Trophoblast cell (in vitro differentiated cells and primary cell): ENCODE data around the gene HOXB1.
A peak's percentile ranks its signal among the peaks of the same experiment; 100 is the strongest.
"Not testable (repeated sequence)": the region's sequence is repeated elsewhere in the genome, so short reads cannot be mapped to it uniquely, and the experiment has no call there.

Source experiments
- DNase-seq, 2 donors: peaks; one replicate each; pipeline ENCODE4 v3.0.0-alpha.2; 2016
- H2AFZ ChIP-seq: 2 replicates; pipeline ENCODE4 v1.6.1; 2013; ENCODE audit warnings: low read length, moderate library complexity, mild to moderate bottlenecking; ENCODE audit not compliant: insufficient read depth, poor library complexity
- H2AK5ac ChIP-seq: 2 replicates; pipeline ENCODE4 v1.6.1; 2013; ENCODE audit warnings: mild to moderate bottlenecking, low read length
- H2BK120ac ChIP-seq: 2 replicates; pipeline ENCODE4 v1.6.1; 2013; ENCODE audit warnings: low read length, mild to moderate bottlenecking, moderate library complexity; ENCODE audit not compliant: insufficient read depth, poor library complexity
- H2BK12ac ChIP-seq: 2 replicates; pipeline ENCODE4 v1.6.1; 2013; ENCODE audit warnings: mild to moderate bottlenecking, low read length, moderate library complexity
- H2BK5ac ChIP-seq: 2 replicates; pipeline ENCODE4 v1.6.1; 2013; ENCODE audit warnings: low read length, low read depth, moderate library complexity, mild to moderate bottlenecking; ENCODE audit not compliant: poor library complexity
- H3K14ac ChIP-seq: 2 replicates; pipeline ENCODE4 v1.6.1; 2013; ENCODE audit warnings: mild to moderate bottlenecking, low read length
- H3K18ac ChIP-seq: 2 replicates; pipeline ENCODE4 v1.6.1; 2013; ENCODE audit warnings: mild to moderate bottlenecking, low read length
- H3K23ac ChIP-seq: 2 replicates; pipeline ENCODE4 v1.6.1; 2013; ENCODE audit warnings: low read length
- H3K27ac ChIP-seq: 2 replicates; pipeline ENCODE4 v1.5.1; 2013; ENCODE audit warnings: low read depth, mild to moderate bottlenecking, inconsistent platforms, low read length, moderate library complexity
- H3K27me3 ChIP-seq: 2 replicates; pipeline ENCODE4 v1.6.1; 2013; ENCODE audit warnings: inconsistent platforms, mild to moderate bottlenecking, low read length, moderate library complexity; ENCODE audit not compliant: insufficient read depth
- H3K36me3 ChIP-seq, 2 experiments: 1 replicate in 1 of 2; 2 replicates in 1 of 2; pipeline ENCODE4 v1.6.1; 2013; ENCODE audit warnings: low read length in 2 of 2, mild to moderate bottlenecking in 2 of 2, moderate library complexity in 1 of 2; ENCODE audit not compliant: insufficient read depth in 2 of 2, control insufficient read depth in 1 of 2
- H3K4ac ChIP-seq: 2 replicates; pipeline ENCODE4 v1.6.1; 2013; ENCODE audit warnings: low read depth, mild to moderate bottlenecking, low read length, moderate library complexity
- H3K4me1 ChIP-seq, 2 experiments: 1 replicate in 1 of 2; 2 replicates in 1 of 2; pipeline ENCODE4 v1.6.1; 2013; ENCODE audit warnings: low read length in 2 of 2, mild to moderate bottlenecking in 2 of 2, moderate library complexity in 1 of 2; ENCODE audit not compliant: insufficient read depth in 2 of 2, control insufficient read depth in 1 of 2
- H3K4me2 ChIP-seq: 2 replicates; pipeline ENCODE4 v1.6.1; 2013; ENCODE audit warnings: inconsistent platforms, mild to moderate bottlenecking, low read length, moderate library complexity
- H3K4me3 ChIP-seq: 2 replicates; pipeline ENCODE4 v1.5.1; 2013; ENCODE audit warnings: mild to moderate bottlenecking, low read depth, low read length, inconsistent platforms
- H3K79me1 ChIP-seq: one replicate; pipeline ENCODE4 v1.6.1; 2013; ENCODE audit warnings: low read length
- H3K79me2 ChIP-seq: 2 replicates; pipeline ENCODE4 v1.6.1; 2013; ENCODE audit warnings: low read length, mild to moderate bottlenecking; ENCODE audit not compliant: control insufficient read depth, insufficient read depth, poor library complexity
- H3K9ac ChIP-seq: 2 replicates; pipeline ENCODE4 v1.6.1; 2013; ENCODE audit warnings: mild to moderate bottlenecking, low read length
- H3K9me3 ChIP-seq: 2 replicates; pipeline ENCODE4 v1.6.1; 2013; ENCODE audit warnings: low read depth, mild to moderate bottlenecking, control low read depth, inconsistent platforms, low read length; ENCODE audit not compliant: insufficient read depth
- H4K12ac ChIP-seq: 2 replicates; pipeline ENCODE4 v1.6.1; 2013; ENCODE audit warnings: low read depth, mild to moderate bottlenecking, low read length, moderate library complexity
- H4K8ac ChIP-seq: 2 replicates; pipeline ENCODE4 v1.6.1; 2013; ENCODE audit warnings: low read depth, mild to moderate bottlenecking, low read length, moderate library complexity
- H4K91ac ChIP-seq: one replicate; pipeline ENCODE4 v1.6.1; 2013; ENCODE audit warnings: low read depth, mild to moderate bottlenecking, low read length, moderate library complexity
- WGBS: extraction: QIAGEN DNeasy Blood & Tissue Kit; methylation state at CpG from one replicate; pipeline ENCODE4 v1.1.7; 2013; ENCODE audit warnings: missing lambda C conversion rate; ENCODE audit not compliant: insufficient read length, insufficient coverage; ENCODE audit errors: extremely low coverage; 5-methylcytosine and 5-hydroxymethylcytosine counted together

The HOXB1 gene

DNA sequence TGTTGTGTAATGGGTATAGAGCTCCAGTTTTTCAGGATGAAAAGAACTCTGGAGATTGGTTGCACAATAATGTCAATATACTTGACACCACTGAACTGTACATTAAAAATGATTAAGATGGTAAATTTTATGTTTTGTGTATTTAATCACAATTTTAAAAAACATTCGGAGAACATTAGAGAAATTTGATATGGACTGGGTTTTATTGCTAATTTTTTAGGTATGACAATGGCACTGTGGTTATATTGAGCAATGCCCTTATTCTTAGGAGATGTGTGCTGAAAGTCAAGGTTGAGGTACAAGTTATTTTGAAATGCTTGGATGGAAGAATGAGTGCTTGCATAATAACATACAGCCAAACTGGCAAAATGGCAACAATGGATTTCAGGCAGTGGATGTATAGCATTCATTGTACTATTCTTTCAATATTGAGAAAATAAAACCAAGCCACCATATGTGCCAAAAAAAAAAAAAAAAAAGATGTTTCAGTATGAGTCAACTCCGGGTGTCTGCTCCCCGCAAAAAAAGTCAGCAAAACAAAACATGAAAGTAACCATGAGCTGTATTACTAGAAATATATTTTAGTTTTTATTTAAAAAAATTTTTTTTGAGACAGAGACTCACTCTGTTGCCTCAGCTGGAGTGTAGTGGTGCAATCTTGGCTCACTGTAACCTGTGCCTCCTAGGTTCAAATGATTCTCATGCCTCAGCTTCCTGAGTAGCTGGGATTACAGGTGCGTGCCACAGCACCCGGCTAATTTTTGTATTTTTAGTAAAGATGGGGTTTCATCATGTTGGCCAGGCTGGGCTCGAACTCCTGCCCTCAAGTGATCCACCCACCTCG, 19.8 kb downstream of the HOXB1 start:
- Histone ChIP-seq H3K4me2 (no peak overlapping the region), H2AK5ac (no peak overlapping the region), H3K79me2 (no peaks in the 10 kb centered on the region), H4K91ac (no peak overlapping the region), H2BK120ac (no peak overlapping the region), H4K12ac (no peak overlapping the region), H3K4ac (no peak overlapping the region), H3K14ac (no peak overlapping the region), H2AFZ (no peak overlapping the region), H3K23ac (no peak overlapping the region), H3K9ac (no peak overlapping the region), H3K79me1 (peaks cover 6% of the 10 kb centered on the region), H2BK5ac (no peak overlapping the region), H3K9me3 (no peaks in the 10 kb centered on the region), H3K27me3 (no peaks in the 10 kb centered on the region), H3K4me3 (no peak overlapping the region), H2BK12ac (no peak overlapping the region), H3K36me3 (no peaks in the 10 kb centered on the region), H3K27ac (no peak overlapping the region), H3K4me1 (peaks cover 14 to 19% of the 10 kb centered on the region in 2 experiments), H4K8ac (no peak overlapping the region), H3K18ac (no peak overlapping the region)
- peak; percentile 50 to 70 for DNase-seq
- no CpG with 5 or more reads among the region's 7 CpGs for WGBS

- no peak for DNase-seq
- no peak overlapping the region for H3K4ac ChIP-seq
- H3K79me2 ChIP-seq: no peaks in the 10 kb centered on the region
- H3K27me3 ChIP-seq: no peaks in the 10 kb centered on the region
- no peaks in the 10 kb centered on the region for H3K9me3 ChIP-seq
- H2AK5ac ChIP-seq: no peak overlapping the region
- H3K9ac ChIP-seq: no peak overlapping the region
- no peak overlapping the region for H3K14ac ChIP-seq
- no peak overlapping the region for H2BK12ac ChIP-seq
- H3K18ac ChIP-seq: no peak overlapping the region
- no peak overlapping the region for H3K4me3 ChIP-seq
- peaks cover 14 to 19% of the 10 kb centered on the region in 2 experiments for H3K4me1 ChIP-seq
- H3K36me3 ChIP-seq: no peaks in the 10 kb centered on the region
- H4K8ac ChIP-seq: no peak overlapping the region
- no peak overlapping the region for H2BK120ac ChIP-seq
- H3K27ac ChIP-seq: no peak overlapping the region
- no peak overlapping the region for H2BK5ac ChIP-seq
- no peak overlapping the region for H4K12ac ChIP-seq
- no peak overlapping the region for H2AFZ ChIP-seq
- H3K23ac ChIP-seq: no peak overlapping the region
- H4K91ac ChIP-seq: no peak overlapping the region
- H3K79me1 ChIP-seq: peaks cover 6% of the 10 kb centered on the region
- no CpG with 5 or more reads among the region's 2 CpGs for WGBS
- no peak overlapping the region for H3K4me2 ChIP-seq
Observed at GRCh38 chr17:48510381-48510760, 20.4 kb downstream of the HOXB1 start.

- not testable (repeated sequence) for H2AK5ac ChIP-seq, DNase-seq, H3K9me3 ChIP-seq, H3K27me3 ChIP-seq, H3K4me3 ChIP-seq, H2AFZ ChIP-seq, H3K36me3 ChIP-seq, H4K91ac ChIP-seq, H2BK120ac ChIP-seq, H4K8ac ChIP-seq, H3K18ac ChIP-seq, H3K23ac ChIP-seq, H3K79me1 ChIP-seq, H2BK5ac ChIP-seq, H3K79me2 ChIP-seq, H3K9ac ChIP-seq, H2BK12ac ChIP-seq, H3K27ac ChIP-seq, H3K4ac ChIP-seq, H3K4me2 ChIP-seq, H3K14ac ChIP-seq, H4K12ac ChIP-seq
- WGBS: no CpG with 5 or more reads among the region's 7 CpGs
- peaks cover 14 to 19% of the 10 kb centered on the region in 2 experiments for H3K4me1 ChIP-seq
Observed at GRCh38 chr17:48509708-48510107, 21.1 kb downstream of the HOXB1 start.

- WGBS: no CpG with 5 or more reads among the region's 5 CpGs
- Histone ChIP-seq H2BK5ac (peak overlapping the region; percentile 90), H3K4ac (peak overlapping the region; percentile 51)
Observed at GRCh38 chr17:48506246-48506645, 24.6 kb downstream of the HOXB1 start.

More at GRCh38 chr17:48506246-48506645, 24.6 kb downstream of the HOXB1 start:
- Histone ChIP-seq H3K9ac (no peak overlapping the region), H4K91ac (peak overlapping the region; percentile 90), H3K14ac (peak overlapping the region; percentile 46), H3K23ac (no peak overlapping the region), H3K36me3 (no peaks in the 10 kb centered on the region), H4K8ac (peak overlapping the region; percentile 67), H3K9me3 (no peaks in the 10 kb centered on the region), H3K18ac (peak overlapping the region; percentile 71), H3K4me3 (no peak overlapping the region), H2AK5ac (peak overlapping the region; percentile 78), H3K79me1 (peaks cover 30% of the 10 kb centered on the region), H3K79me2 (peaks cover 2% of the 10 kb centered on the region), H3K4me2 (peak overlapping the region; percentile 37), H3K27ac (peak overlapping the region; percentile 89), H2BK120ac (peak overlapping the region; percentile 85), H2AFZ (no peak overlapping the region), H2BK12ac (peak overlapping the region; percentile 97), H3K27me3 (no peaks in the 10 kb centered on the region), H4K12ac (no peak overlapping the region), H3K4me1 (peaks cover 22 to 27% of the 10 kb centered on the region in 2 experiments)
- no peak for DNase-seq
